Prostate gland (tissue), 2 donors: Measurements from ENCODE around the gene DUSP2. TPM values are rescaled to one million over a fixed set of nuclear protein-coding genes. Genes with fewer than 3 reads are reported as not detected.

ENCODE experiments used
- DNase-seq: peaks from one replicate; pipeline ENCODE4 v3.0.0-alpha.2; 2019; ENCODE audit warnings: low spot score
- H3K27ac ChIP-seq, 2 donors: fragments of 200-600 bp; sonication (generic); 2 replicates each; pipeline ENCODE4 v1.5.1; 2017 to 2019
- H3K27me3 ChIP-seq: fragments of 200-600 bp; sonication (generic); replicated peaks from 2 replicates; pipeline ENCODE4 v1.5.1; 2019; ENCODE audit not compliant: insufficient read depth
- H3K36me3 ChIP-seq, 2 donors: fragments of 200-600 bp; sonication (generic); 1 replicate in 1 of 2; 2 replicates in 1 of 2; pipeline versions ENCODE4 v1.5.1 to v1.8.1; 2017 to 2019
- H3K4me1 ChIP-seq: fragments of 200-600 bp; sonication (generic); replicated peaks from 2 replicates; pipeline ENCODE4 v1.5.1; 2019
- H3K4me3 ChIP-seq, 2 donors: fragments of 200-600 bp; sonication (generic); 2 replicates each; pipeline ENCODE4 v1.5.1; 2017 to 2019
- H3K9me3 ChIP-seq: fragments of 200-600 bp; sonication (generic); 2 replicates; pipeline ENCODE4 v1.5.1; 2017
- POLR2A ChIP-seq: fragments of 450-650 bp; IDR thresholded peaks from one replicate; pipeline ENCODE4 v1.6.1; 2016; ENCODE audit warnings: antibody characterized with exemption, mild to moderate bottlenecking
- POLR2AphosphoS5 ChIP-seq: sonication (generic); formaldehyde crosslinking; IDR thresholded peaks from one replicate; pipeline ENCODE4 v1.6.1; 2017; ENCODE audit warnings: antibody characterized with exemption
- WGBS: methylation state at CpG from one replicate; pipeline ENCODE4 v1.1.5; 2018; 5-methylcytosine and 5-hydroxymethylcytosine counted together
- intact Hi-C: fragments of 100-400 bp; cut with DNase I; formaldehyde crosslinking; loops from one replicate; pipeline ENCODE4 v1.14.2; 2022
- total RNA-seq, 2 donors: library from RNA; depleted of rRNA; stranded (reverse); fragments of >200 nt; gene quantifications; one replicate each; pipeline ENCODE4 v1.1.0, GENCODE V29; 2016
- TF ChIP-seq, protein P1 (sequence below), 4 experiments: fragments of 200-600 bp in 2 of 4; fragments of 450-650 bp in 2 of 4; sonication (generic) in 2 of 4; IDR thresholded peaks; 1 replicate in 3 of 4; 2 replicates in 1 of 4; pipeline ENCODE4 v1.5.1; 2016 to 2019; ENCODE audit warnings: antibody characterized with exemption in 4 of 4, mild to moderate bottlenecking in 2 of 4, moderate library complexity in 2 of 4

The DUSP2 gene
- total RNA-seq, 2 donors from 2014 or later, result 5.2 to 45.7 TPM

GRCh38 chr2:96180002-96180401 lies 34.8 kb upstream of the DUSP2 start:
- WGBS, result 94% methylated on average over 1 of the region's 1 CpG
- Histone ChIP-seq H3K27ac (no peak overlapping the region), H3K4me1 (no peaks in the 10 kb centered on the region), H3K36me3 (no peaks in the 10 kb centered on the region), H3K9me3 (no peaks in the 10 kb centered on the region), H3K4me3 (no peak overlapping the region), H3K27me3 (no peaks in the 10 kb centered on the region)
- intact Hi-C loops, result no loop called here
- no peak for TF ChIP-seq POLR2A
- TF ChIP-seq POLR2AphosphoS5, result no peak
- no peak for DNase-seq

DNA sequence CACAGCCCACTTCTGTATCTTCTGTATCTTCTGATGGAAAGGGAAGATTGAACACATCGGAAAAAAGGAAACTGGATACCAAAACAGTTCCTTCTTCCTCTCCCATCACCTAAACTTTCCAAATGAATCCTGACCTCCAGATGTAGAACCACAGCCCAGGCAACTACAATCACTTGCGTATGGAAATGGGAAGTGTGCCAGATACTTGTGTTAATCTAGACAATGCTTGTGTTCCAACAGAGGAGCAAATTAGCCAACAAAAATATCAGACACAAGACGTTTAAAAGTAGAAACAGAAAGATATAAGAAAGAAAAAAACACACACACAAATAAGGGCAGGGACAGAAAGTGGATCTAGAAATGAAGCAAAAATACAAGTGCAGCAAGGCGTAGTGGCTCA lies 31.4 kb upstream of the DUSP2 start:
- TF ChIP-seq POLR2A (no peak), POLR2AphosphoS5 (no peak)
- TF ChIP-seq, protein P1, sequence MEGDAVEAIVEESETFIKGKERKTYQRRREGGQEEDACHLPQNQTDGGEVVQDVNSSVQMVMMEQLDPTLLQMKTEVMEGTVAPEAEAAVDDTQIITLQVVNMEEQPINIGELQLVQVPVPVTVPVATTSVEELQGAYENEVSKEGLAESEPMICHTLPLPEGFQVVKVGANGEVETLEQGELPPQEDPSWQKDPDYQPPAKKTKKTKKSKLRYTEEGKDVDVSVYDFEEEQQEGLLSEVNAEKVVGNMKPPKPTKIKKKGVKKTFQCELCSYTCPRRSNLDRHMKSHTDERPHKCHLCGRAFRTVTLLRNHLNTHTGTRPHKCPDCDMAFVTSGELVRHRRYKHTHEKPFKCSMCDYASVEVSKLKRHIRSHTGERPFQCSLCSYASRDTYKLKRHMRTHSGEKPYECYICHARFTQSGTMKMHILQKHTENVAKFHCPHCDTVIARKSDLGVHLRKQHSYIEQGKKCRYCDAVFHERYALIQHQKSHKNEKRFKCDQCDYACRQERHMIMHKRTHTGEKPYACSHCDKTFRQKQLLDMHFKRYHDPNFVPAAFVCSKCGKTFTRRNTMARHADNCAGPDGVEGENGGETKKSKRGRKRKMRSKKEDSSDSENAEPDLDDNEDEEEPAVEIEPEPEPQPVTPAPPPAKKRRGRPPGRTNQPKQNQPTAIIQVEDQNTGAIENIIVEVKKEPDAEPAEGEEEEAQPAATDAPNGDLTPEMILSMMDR (IDR thresholded peaks at IDR 0.05), result no peak
- intact Hi-C loops, result no loop called here

GRCh38 chr2:96175951-96176350 lies 30.7 kb upstream of the DUSP2 start:
- Histone ChIP-seq H3K9me3 (no peaks in the 10 kb centered on the region), H3K4me1 (no peaks in the 10 kb centered on the region), H3K27ac (no peak overlapping the region), H3K4me3 (no peak overlapping the region), H3K27me3 (no peaks in the 10 kb centered on the region), H3K36me3 (no peaks in the 10 kb centered on the region)
- DNase-seq, result no peak
- TF ChIP-seq POLR2A (no peak), POLR2AphosphoS5 (no peak)
- TF ChIP-seq, protein P1 (IDR thresholded peaks at IDR 0.05), result no peak
- 86% methylated on average over 6 of the region's 6 CpGs for WGBS
- intact Hi-C loops, result no loop called here

More for the DNA sequence above, 31.4 kb upstream of the DUSP2 start:
- Histone ChIP-seq H3K27ac (no peak overlapping the region), H3K27me3 (no peaks in the 10 kb centered on the region), H3K4me1 (no peaks in the 10 kb centered on the region), H3K36me3 (no peaks in the 10 kb centered on the region), H3K9me3 (no peaks in the 10 kb centered on the region), H3K4me3 (no peak overlapping the region)
- DNase-seq, result no peak
- 47% methylated on average over 4 of the region's 4 CpGs for WGBS

DNA sequence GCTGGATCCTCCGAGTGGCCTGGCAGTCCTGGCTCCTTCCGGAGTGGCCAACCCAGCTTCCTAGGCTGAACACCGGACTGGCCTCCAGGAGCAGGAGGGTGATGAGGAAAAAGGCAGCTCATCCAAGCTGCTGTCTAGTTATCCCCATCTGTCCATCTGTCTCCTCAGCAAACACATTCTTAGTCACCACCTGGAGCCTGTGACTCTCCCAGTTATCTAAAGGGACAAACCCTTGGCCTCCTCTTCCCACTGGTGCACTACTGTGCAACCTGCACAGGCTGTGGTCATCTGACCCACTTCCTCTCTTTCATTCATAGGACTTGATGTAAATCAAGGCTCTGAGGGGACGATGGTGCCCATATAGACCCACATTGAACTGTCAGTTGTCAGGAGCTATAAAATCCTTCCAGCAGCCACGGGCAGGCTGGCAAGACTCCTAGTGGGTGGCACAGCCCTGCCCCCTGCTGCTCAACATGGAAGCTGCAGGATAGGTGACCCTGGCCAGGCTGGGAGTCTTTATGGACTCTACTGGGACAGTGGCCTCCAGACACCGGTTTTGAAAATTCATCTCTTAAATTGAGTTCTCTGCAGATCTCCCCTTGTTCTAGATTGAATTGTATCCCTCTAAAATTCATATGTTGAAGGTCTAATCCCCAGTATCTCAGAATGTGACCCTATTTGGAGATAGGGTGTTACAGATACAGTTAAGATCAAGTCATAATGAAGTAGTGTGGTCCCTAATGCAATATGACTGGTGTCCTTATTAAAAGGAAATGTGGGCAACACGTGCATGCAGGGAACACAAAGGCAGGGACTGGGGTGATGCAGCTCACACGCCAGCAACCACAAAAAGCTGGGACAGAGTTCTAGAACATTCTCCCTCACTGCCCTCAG lies 29.3 kb upstream of the DUSP2 start:
- WGBS, result 52% methylated on average over 8 of the region's 8 CpGs
- Histone ChIP-seq H3K27ac (no peak overlapping the region), H3K9me3 (no peaks in the 10 kb centered on the region), H3K36me3 (no peaks in the 10 kb centered on the region), H3K4me1 (no peaks in the 10 kb centered on the region), H3K4me3 (no peak overlapping the region), H3K27me3 (no peaks in the 10 kb centered on the region)
- peak; percentile 75 for DNase-seq
- TF ChIP-seq POLR2AphosphoS5 (peak; percentile 44), POLR2A (no peak)
- TF ChIP-seq, protein P1 (IDR thresholded peaks at IDR 0.05), result peak; percentile 70 to 93 (median 88)
- intact Hi-C loops, result loop anchor here (5.0 kb wide), 1 partner anchor 37 kb away; the partner anchor contains the start of gene ASTL

GRCh38 chr2:96171831-96172230 lies 26.6 kb upstream of the DUSP2 start:
- 93% methylated on average over 14 of the region's 15 CpGs for WGBS
- Histone ChIP-seq H3K27ac (no peak overlapping the region), H3K4me1 (no peaks in the 10 kb centered on the region), H3K4me3 (no peak overlapping the region), H3K27me3 (no peaks in the 10 kb centered on the region), H3K36me3 (no peaks in the 10 kb centered on the region), H3K9me3 (no peaks in the 10 kb centered on the region)
- no peak for DNase-seq
- TF ChIP-seq, protein P1 (IDR thresholded peaks at IDR 0.05), result no peak
- TF ChIP-seq POLR2A (no peak), POLR2AphosphoS5 (no peak)
- intact Hi-C loops, result loop anchor here (5.0 kb wide), 1 partner anchor 35 kb away; the partner anchor contains the start of gene ASTL
